ENCODE data around the gene EXT2.

Gene EXT2

GRCh38 chr11:44229098-44229497 is 133.6 kb downstream of the EXT2 start:
- Histone ChIP-seq H3K4me2 (ENCODE audit: low read length) (no peak overlapping the region), H3K27ac (ENCODE audit: low read length) (no peak overlapping the region), H2AFZ (ENCODE audit: low read depth, low read length) (no peak overlapping the region), H3K4me1 (ENCODE audit: low read length) (no peaks in the 10 kb centered on the region), H3K79me2 (ENCODE audit: low read length) (no peaks in the 10 kb centered on the region), H3K9ac (ENCODE audit: low read length) (no peak overlapping the region), H3K27me3 (ENCODE audit: low read depth, low read length) (no peaks in the 10 kb centered on the region), H3K4me3 (ENCODE audit: low read length) (no peak overlapping the region), H3K36me3 (replicated peaks; ENCODE audit: low read depth, low read length) (no peaks in the 10 kb centered on the region), H3K9me3 (ENCODE audit: insufficient read depth, low read length) (no peaks in the 10 kb centered on the region), H4K20me1 (ENCODE audit: insufficient read depth, low read length) (0 out of 2 replicates have a peak, but pooled peaks cover 3% of the 10 kb centered on the region)
- TF ChIP-seq CTCF (IDR thresholded peaks at IDR 0.05; ENCODE audit: low read depth, low read length) (no peak), EZH2phosphoT487 (IDR thresholded peaks at IDR 0.05; ENCODE audit: low read depth) (no peak)

DNA sequence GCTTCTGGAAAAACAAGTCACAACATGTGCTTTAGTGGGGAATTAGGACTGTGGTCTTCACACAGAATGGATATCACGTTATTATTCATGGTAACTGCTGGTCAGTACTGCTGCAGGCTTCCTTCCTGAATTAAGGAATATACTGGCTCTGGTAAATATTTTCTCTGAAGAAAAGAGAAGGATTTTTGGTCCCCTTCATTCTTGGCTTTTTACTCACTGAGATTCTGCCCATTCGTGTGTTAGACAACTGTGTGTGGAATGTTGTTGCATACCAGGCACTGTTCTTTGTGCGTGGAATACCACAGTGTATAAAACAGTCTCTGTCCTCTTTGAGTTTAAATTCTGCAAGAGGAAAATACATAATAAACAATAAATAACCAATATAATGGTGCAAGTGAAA is 134.1 kb downstream of the EXT2 start:
- H2AFZ ChIP-seq (ENCODE audit: low read depth, low read length) = no peak overlapping the region
- 0 out of 2 replicates have a peak, but pooled peaks cover 3% of the 10 kb centered on the region for H4K20me1 ChIP-seq (ENCODE audit: insufficient read depth, low read length)
- TF ChIP-seq CTCF (IDR thresholded peaks at IDR 0.05; ENCODE audit: low read depth, low read length) = no peak
- TF ChIP-seq EZH2phosphoT487 (IDR thresholded peaks at IDR 0.05; ENCODE audit: low read depth) = no peak
- no peak overlapping the region for H3K4me2 ChIP-seq (ENCODE audit: low read length)
- H3K36me3 ChIP-seq (replicated peaks; ENCODE audit: low read depth, low read length) = no peaks in the 10 kb centered on the region
- no peak overlapping the region for H3K27ac ChIP-seq (ENCODE audit: low read length)
- H3K27me3 ChIP-seq (ENCODE audit: low read depth, low read length) = no peaks in the 10 kb centered on the region
- no peak overlapping the region for H3K9ac ChIP-seq (ENCODE audit: low read length)
- no peaks in the 10 kb centered on the region for H3K79me2 ChIP-seq (ENCODE audit: low read length)
- no peaks in the 10 kb centered on the region for H3K4me1 ChIP-seq (ENCODE audit: low read length)
- H3K4me3 ChIP-seq (ENCODE audit: low read length) = no peak overlapping the region
- H3K9me3 ChIP-seq (ENCODE audit: insufficient read depth, low read length) = no peaks in the 10 kb centered on the region

- TF ChIP-seq CTCF (IDR thresholded peaks at IDR 0.05; ENCODE audit: low read depth, low read length) = no peak
- TF ChIP-seq EZH2phosphoT487 (IDR thresholded peaks at IDR 0.05; ENCODE audit: low read depth) = no peak
- Histone ChIP-seq H3K36me3 (replicated peaks; ENCODE audit: low read depth, low read length) (peaks cover 8% of the 10 kb centered on the region), H3K9ac (ENCODE audit: low read length) (no peak overlapping the region), H3K4me2 (ENCODE audit: low read length) (no peak overlapping the region), H3K4me1 (ENCODE audit: low read length) (no peaks in the 10 kb centered on the region), H2AFZ (ENCODE audit: low read depth, low read length) (no peak overlapping the region), H4K20me1 (ENCODE audit: insufficient read depth, low read length) (no peaks in the 10 kb centered on the region; the same call in 1 of the 2 replicates), H3K27ac (ENCODE audit: low read length) (no peak overlapping the region), H3K27me3 (ENCODE audit: low read depth, low read length) (no peaks in the 10 kb centered on the region), H3K4me3 (ENCODE audit: low read length) (no peak overlapping the region), H3K79me2 (ENCODE audit: low read length) (no peaks in the 10 kb centered on the region), H3K9me3 (ENCODE audit: insufficient read depth, low read length) (no peaks in the 10 kb centered on the region)
These were observed 140.3 kb downstream of the EXT2 start for GRCh38 chr11:44235765-44236201.

- H3K4me2 ChIP-seq (ENCODE audit: low read length) = no peak overlapping the region
- no peak overlapping the region for H2AFZ ChIP-seq (ENCODE audit: low read depth, low read length)
- no peaks in the 10 kb centered on the region for H3K4me1 ChIP-seq (ENCODE audit: low read length)
- H3K79me2 ChIP-seq (ENCODE audit: low read length) = no peaks in the 10 kb centered on the region
- H4K20me1 ChIP-seq (ENCODE audit: insufficient read depth, low read length) = no peaks in the 10 kb centered on the region; the same call in 1 of the 2 replicates
- no peak overlapping the region for H3K27ac ChIP-seq (ENCODE audit: low read length)
- peaks cover 8% of the 10 kb centered on the region for H3K36me3 ChIP-seq (replicated peaks; ENCODE audit: low read depth, low read length)
- TF ChIP-seq CTCF (IDR thresholded peaks at IDR 0.05; ENCODE audit: low read depth, low read length) (no peak), EZH2phosphoT487 (IDR thresholded peaks at IDR 0.05; ENCODE audit: low read depth) (no peak)
- no peak overlapping the region for H3K4me3 ChIP-seq (ENCODE audit: low read length)
- no peaks in the 10 kb centered on the region for H3K27me3 ChIP-seq (ENCODE audit: low read depth, low read length)
- H3K9ac ChIP-seq (ENCODE audit: low read length) = no peak overlapping the region
- H3K9me3 ChIP-seq (ENCODE audit: insufficient read depth, low read length) = no peaks in the 10 kb centered on the region
These were observed 140.8 kb downstream of the EXT2 start for GRCh38 chr11:44236296-44236695.

Measured in OCI-LY3 (cell line).